GM19324 (cell line): Measurements from ENCODE around the gene SLC39A11.

Experiments used
- ATAC-seq: cut with Tn5 transposase; IDR thresholded peaks from one replicate; pipeline ENCODE4 v1.9.1; 2021; ENCODE audit warnings: mild to moderate bottlenecking, moderate library complexity; ENCODE audit not compliant: unreplicated experiment, low FRiP score

The SLC39A11 gene

DNA sequence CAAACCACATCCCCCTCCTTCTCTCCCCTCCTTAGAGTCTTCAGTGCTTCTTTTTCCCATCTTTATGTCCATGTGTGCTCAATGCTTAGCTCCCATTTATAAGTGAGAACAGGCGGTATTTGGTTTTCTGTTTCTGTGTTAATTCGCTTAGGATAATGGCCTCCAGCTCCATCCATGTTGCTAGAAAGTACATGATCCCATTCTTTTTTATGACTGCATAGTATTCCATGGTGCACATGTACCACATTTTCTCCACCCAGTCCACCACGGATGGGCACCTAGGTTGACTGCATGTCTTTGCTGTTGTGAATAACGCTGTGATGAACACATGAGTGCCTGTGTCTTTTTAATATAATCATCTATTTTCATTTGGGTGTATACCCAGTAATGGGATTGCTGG is 44.3 kb downstream of the SLC39A11 start:
- no peak for ATAC-seq

DNA sequence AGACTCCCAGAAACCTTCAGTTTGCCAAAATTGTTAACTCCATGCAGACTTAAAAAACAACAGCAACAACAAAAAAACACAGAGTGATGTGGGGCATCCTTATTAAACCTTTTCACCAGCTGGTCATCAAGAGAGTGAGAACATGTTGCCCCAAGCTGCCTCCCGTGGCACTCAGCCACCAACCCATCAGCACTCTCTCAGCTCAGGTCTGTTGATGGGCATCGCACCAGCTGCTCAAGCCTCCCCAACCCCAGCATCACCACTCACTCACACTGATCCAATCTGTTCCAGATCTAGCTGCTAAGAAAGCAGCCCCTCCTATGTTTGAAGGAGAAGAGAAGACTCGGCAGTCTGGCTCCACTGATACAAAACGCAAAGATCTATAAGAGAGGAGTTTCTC is 46.8 kb downstream of the SLC39A11 start:
- ATAC-seq, result no peak

DNA sequence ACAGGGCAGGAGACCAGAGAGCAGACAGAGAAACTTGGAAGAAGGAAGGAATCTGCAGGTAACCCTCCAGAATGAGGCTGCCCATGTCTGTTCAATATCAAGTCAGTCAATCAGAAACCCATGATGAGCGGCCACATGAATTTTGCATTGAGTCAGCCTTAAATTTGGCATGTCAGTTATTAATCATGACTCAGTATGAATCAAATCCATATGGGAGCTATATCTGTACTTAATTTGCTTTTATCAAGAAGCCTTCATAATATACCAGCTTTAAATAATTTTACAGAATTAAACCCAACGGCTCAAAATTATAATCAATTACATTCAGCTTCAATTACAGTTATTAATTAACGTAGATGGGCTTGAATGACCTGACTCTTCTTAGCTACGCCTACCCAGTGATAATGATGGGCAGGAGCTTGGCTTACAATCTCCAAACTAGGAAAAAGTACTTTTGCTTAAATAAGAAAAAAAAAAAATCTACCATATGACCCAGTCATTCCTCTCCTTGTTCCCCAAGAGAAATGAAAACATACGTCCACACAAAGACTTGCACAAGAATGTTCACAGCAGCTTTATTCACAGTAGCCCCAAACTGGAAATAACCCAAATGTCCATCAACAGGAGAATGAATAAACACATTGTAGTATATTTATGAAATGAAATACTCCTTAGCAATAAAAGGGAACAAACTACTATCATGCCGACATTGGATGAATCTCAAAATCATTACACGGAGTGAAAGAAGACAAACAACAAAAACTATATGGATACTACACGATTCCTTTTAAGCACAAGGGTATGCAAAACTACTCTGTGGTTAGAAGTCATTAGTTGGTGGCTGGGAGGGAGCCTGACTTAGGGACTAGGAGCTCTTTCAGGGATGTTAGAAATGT is 48.6 kb downstream of the SLC39A11 start:
- ATAC-seq, result no peak

DNA sequence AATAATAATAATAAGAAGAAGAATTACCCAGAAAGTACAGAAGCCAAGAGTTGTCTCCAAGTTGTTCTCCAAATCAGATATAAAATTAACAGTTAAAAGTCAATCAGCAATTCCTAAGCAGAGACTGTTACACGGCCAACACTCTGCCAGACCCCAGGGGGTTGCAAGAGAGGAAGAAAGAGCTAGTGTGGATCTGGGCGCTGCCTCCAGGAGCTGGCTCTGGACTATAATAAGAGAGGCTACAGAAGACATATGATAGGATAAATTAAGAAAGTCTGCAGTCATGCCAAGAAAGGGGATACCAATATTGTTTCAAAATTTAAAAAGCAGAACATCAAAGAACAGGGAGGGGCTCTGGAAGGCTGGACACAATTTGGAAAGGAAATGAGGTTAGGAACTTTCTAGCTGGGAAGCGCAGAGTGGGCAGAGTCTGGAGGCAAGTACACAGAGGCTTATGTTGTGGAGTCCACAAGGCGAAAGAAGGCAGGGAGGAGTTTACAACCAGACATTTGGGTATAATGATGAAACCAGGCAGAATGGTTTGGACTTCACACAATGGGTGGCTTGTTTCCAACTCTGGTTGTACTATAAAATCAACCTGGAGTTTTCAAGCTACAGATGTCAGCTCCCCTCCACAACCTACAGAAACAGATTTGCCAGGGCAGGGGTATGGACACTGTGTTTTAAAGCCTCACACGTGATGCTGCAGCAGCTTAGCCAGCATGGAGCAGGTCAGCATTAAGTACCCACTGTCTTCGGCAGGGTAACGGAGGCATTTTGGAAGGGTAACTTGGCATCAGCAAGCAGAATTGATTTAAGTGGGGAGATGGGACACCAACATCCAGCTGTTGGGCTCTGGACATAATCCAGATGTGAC is 49.4 kb downstream of the SLC39A11 start:
- no peak for ATAC-seq

DNA sequence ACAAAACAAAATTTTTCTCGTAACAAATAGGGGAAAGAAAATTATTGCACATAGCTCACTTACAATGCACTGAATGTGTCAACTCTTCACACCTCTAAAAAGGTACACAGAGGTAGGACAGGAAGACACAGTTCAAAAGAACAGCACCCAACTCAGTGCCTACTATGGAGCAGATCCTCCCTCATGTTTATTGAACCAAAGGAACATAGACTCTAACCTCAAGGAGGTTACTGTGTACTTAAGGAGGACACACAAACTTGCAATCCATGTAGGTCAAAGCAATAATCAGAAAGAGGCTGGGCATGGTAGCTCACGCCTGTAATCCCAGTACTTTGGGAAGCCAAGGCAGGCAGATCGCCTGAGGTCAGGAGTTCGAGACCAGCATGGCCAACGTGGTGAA is 50.3 kb downstream of the SLC39A11 start:
- no peak for ATAC-seq

DNA sequence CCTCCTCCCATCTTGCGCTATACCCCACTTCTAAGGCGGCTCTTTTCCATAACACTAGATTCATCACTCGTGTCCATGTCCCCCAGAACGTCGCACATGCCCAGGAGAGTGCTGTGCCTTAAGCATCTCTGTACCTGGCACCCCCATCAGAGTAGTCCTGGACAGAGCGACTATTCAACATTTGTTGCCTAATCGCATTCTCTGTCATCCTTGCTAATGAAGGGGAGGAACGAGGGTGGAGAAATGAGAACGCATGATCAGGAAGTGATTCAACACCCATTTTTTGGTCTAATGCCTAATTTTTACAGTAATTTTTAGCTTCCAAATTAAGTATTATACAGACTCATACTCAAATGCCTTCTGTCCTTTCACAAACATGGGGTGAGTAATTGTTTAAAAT is 53.2 kb downstream of the SLC39A11 start:
- no peak for ATAC-seq

DNA sequence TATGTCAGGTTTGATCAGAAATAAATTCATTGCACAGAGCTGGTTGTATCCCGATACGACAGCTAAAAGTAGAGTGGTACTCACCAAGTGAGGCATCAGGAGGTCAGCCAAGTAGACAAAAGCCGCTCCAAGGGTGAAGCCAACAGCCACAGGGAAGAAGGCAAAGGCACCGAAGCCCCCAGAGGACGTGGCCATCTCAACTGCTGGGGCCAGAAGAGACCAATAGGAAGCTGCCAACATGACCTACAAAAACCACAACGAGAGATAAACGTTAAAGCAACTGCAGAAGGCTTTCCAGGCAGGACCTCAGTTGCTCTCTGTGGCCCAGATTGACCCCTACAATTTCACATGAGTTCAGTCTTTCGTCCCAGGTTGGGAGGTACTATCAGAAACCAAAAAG is 61.0 kb downstream of the SLC39A11 start:
- ATAC-seq, result no peak

DNA sequence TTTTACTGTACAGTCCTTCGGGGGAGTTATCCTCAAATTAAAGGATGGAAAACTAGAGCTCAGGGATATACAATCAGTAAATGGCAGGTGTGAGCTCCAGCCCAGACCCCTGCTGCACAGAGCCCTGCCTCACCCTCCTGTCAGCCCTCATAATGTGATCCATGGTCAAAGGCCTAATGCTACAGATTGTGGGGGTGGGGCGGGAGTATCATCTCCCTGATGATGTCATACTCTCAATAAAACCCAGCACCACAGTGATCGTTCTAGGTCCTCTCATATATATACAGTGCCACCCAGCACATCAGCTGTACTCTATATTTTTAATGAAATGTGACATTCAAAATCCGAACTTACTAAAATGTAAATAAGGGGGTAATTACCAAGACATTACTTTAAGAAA is 61.5 kb downstream of the SLC39A11 start:
- no peak for ATAC-seq

DNA sequence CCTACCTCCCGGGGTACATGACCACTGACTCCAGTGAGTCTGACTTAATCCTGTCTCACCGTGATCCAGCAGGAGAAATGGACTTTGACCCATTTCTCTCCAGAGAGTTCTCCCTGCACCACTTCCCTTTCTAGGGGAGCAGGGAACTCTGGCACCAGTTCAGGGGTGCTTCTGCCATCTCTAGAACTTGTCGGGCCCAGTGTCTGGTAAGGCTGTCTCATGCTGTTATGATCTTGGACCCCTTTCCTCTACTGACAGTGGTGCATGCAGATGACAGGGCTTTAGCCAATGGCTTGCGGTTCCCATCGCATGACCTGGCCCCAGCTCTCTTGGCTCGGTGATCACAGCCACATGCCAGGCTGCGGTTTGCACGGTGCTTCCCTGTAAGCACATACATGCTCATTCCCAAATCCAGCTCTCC is 62.0 kb downstream of the SLC39A11 start:
- ATAC-seq, result no peak

DNA sequence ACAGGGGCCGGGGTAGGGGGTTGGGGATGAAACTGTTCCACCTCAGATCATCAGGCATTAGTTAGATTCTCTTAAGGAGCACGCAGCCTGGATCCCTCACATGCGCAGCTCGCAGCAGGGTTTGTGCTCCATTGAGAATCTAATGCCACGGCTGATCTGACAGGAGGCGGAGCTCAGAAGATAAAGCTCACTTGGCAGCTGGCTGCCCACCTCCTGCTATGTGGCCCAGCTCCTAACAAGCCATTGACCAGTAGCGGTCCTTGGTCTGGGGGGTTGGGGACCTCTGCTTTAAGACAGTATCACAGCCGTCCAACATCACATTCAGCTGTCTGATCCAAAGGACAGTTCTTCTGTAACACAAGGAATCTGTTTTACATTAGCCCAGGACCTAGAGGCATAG is 62.5 kb downstream of the SLC39A11 start:
- no peak for ATAC-seq

DNA sequence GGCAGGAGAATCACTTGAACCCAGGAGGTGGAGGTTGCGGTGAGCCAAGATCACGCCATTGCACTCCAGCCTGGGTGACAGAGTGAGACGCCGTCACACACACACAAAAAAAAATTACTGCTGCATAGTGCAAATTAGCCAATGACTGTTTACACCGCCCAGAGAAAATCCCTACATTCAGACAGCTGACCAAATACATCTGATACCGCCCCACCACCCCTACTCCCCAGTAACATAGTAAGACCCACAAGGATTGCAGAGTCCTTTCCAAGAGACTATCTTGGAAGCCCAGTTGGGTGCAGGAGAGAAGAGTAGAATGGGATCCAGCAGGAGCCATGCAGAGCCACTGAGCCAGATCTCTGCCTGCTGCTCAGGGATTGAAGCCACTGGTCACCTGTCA is 63.5 kb downstream of the SLC39A11 start:
- ATAC-seq, result no peak

DNA sequence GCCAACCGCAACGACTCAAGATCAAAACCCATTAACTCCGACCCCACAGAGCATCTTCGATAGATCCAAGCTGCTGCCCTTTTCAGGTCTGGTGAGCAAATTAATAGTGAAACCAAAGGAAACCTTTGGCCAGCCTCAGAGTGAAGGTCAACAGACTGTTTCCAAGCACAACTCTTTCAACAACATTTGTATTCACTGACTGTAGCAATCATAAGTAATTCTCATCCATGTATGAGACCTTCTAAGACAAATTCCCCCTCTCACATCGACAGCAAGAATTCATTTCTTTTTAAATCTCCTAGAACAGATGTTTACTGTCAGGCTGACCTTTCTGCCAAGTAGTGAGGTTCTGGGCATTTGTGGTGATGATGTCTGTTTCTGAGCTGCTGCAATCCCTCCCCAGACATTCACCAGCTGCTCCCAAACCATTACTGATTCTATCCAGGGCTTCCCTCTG is 64.2 kb downstream of the SLC39A11 start:
- no peak for ATAC-seq

DNA sequence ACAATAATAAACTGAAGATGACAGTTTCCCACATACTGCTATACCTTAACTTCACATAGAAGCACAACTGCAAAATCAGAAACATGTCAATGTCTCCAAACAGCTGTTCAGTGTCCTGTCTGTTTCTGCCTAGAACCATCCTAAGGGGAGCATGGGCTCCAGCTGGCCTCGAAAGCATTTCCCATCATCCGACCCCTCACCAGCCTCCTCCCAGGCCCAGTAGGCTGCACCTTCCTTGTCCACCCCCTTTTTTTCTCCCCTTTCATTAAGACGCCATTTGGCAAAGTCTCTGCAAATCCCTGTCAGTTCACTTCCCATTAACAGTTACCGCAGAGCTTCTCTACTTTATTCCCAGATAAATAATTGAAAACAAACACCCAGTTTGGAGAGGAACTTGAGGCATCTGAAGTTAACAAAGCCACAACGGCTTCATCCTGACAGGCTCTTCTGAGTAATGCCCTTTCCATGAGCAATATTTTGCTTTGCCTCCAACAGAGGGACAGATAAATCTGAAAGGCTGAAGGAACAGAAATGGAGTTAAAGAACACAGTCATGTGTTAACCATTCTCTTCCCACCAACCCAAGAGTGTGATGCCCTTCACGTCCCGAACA is 65.3 kb downstream of the SLC39A11 start:
- no peak for ATAC-seq

DNA sequence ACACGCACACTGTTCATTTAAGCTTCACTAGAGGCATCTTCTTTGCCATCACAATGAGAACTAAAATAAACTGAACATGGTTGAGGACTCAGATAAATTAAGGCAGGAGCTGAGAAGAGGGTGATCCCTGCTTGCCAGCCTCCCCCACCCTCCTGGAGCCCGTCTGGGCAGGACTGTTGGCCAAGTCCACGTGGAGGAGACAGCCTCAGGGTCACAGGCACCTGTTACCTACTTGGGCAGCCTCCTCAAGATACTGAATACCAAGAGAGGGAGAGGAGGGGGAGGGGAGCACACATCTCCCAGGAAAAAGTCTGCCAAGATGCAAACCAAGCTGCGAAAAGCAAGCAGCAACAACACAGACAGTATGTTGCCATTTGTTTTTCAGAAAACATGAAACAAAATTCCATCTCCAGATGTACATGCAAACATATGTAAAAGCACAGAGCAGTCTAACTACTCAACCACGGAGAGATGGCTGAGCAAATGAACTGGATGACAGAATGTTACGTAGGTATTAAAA is 67.4 kb downstream of the SLC39A11 start:
- ATAC-seq, result no peak

DNA sequence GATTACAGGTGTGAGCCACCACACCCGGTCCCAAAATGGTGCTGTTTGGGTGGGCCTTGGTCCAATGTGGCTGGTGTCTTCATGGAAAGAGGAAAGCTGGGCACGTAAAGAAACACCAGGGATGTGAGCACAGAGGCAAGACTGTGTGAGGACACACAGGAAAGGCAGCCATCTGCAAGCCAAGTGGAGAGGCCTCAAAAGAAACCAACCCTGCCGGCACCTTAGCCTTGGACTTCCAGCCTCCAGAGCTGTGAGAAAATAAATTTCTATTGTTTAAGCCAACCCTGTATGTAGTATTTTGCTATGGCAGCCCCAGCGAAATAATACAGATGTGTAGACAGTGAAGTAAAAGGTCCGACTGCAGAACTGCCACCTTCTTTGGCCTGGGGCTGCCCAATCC is 68.7 kb downstream of the SLC39A11 start:
- no peak for ATAC-seq

DNA sequence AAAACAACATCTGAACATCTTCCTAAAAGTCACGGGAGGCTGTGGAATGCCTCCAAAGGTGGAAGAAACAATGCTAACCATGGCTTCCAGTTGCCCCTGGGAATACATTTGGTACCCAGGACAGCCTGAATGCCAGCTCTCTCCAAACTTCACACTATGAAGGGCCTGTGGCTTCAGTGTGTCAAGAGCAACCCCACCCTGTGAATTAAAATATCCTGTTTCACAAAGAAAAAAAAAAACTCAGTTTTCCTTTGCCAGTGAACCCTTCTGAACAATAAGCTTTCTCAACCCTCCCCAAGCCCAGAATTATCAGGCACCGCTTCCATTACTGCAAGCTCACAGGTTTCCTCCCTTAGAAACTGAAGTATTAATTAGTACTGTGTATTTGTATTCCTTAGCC is 69.8 kb downstream of the SLC39A11 start:
- ATAC-seq, result no peak

DNA sequence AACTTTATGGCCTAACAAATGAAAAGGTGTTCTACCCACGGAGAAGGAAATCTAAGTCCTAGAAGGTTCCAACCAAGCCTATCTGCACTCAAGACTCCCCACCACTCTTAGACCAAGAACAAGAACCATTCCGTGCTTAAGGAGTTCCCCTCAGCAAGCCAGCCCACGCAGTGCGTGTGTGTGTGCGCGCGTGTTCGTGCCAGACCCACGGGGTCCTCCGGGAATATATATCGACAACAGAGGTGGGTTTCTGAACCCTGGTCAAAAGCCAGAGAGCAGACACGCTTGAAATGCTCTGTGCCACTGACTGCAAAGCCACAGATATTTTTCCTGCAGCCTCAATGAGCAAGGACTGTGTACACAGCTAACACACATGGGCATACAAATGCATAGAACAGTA is 70.7 kb downstream of the SLC39A11 start:
- ATAC-seq, result no peak

DNA sequence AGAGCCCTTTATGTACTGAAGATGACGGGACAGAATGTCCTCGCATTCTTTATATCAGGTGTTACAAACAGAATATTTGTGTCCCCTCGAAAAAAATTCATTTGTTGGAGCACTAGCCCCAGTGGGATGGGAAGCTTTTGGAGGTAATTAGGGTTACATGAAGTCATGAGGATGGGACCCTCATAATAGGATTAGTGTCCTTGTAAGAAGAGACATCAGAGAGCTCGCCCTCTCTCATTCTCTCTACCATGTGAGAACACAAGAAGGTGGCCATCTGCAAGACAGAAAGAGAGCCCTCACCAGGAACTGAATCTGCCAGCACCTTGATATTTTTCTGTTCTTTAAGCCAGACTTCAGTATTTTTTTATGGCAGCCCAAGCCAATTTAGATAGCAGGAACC is 72.4 kb downstream of the SLC39A11 start:
- ATAC-seq, result no peak

DNA sequence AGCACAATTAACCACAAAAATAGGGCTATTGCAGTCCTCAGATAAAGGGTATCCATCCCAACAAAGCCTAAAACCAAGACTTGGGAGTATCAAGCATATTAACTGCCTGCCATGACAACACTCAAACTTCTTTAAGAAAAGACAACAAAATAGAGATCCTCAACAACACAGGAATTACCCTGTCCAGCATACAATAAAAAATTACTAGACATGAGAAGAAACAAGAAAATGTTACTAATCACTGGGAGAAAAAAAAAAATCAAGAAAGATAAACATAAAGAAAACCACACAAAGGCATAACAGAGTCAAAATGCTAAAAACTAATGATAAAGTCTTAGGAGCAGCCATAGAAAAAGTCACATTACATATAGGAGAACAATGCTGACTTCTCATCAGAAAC is 73.9 kb downstream of the SLC39A11 start:
- no peak for ATAC-seq

DNA sequence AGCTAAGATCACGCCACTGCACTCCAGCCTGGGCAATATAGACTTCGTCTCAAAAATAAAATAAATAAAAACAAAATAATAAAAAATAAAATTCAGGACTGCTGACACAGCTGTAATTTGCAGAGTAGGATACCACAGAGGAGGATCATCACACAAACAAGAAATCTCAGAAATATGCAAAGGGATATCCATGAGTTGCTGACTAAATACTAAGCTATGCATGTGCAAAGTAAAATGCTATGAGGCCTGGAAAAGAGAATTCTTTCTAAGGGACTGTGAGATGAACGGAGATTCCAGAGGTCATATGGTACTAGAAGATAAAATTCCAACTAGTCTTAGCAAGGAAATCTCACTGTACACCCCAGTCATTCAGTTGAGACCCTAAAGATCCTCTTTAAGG is 74.8 kb downstream of the SLC39A11 start:
- no peak for ATAC-seq

DNA sequence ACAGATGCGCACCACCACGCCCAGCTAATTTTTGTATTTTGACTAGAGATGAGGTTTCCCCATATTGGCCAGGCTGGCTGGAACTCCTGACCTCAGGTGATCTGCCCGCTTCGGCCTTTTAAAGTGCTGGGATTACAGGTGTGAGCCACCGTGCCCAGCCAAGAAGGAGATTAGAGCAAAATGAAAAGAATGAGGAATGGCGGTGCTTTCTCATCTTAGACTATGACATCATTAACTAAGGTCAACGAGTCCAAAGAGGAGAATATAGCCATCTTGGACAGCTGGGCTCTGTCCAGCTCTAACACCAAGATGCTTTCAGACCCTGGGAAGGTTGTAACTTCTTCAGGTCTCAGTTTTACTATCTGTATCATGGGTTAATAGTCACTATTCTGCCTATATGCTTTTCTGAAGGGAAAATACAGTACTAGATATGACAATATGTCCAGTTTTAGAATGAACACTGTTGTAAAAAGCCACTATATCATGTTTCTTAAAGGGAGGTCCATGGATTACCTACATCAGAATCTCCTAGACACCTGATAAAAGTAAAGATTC is 76.7 kb downstream of the SLC39A11 start:
- no peak for ATAC-seq
